ENCODE data around the gene CMPK2. TPM values are rescaled to one million over a fixed set of nuclear protein-coding genes. Genes with fewer than 3 reads are reported as not detected.

Gene CMPK2
- total and polyA plus RNA-seq, 10 of the 15 experiments (the other 5 are each of a cell fraction or from before 2014, with no cell fraction given): 0.50 to 5.6 (median 3.2) TPM

- TF ChIP-seq CUX1 (IDR thresholded peaks at IDR 0.05; ENCODE audit: insufficient replicate concordance, low read depth, low read length): peak; percentile 86
- no peak for TF ChIP-seq ESRRA (IDR thresholded peaks at IDR 0.05; ENCODE audit: low read length)
- peak; percentile 98 for TF ChIP-seq RUNX3 (IDR thresholded peaks at IDR 0.05; ENCODE audit: low read length)
- TF ChIP-seq, protein P1, sequence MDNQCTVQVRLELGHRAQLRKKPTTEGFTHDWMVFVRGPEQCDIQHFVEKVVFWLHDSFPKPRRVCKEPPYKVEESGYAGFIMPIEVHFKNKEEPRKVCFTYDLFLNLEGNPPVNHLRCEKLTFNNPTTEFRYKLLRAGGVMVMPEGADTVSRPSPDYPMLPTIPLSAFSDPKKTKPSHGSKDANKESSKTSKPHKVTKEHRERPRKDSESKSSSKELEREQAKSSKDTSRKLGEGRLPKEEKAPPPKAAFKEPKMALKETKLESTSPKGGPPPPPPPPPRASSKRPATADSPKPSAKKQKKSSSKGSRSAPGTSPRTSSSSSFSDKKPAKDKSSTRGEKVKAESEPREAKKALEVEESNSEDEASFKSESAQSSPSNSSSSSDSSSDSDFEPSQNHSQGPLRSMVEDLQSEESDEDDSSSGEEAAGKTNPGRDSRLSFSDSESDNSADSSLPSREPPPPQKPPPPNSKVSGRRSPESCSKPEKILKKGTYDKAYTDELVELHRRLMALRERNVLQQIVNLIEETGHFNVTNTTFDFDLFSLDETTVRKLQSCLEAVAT (IDR thresholded peaks at IDR 0.05): peak; percentile 88
- peak in 1 of 2 experiments; percentile 57; a peak in 1 of 4 replicates for TF ChIP-seq ETV6 (conservative IDR thresholded peaks at IDR 0.05 in 1 of 2, IDR thresholded peaks at IDR 0.05 in 1 of 2; ENCODE audit: borderline replicate concordance in 1 of 2, low read depth in 1 of 2)
- TF ChIP-seq FOXK2 (IDR thresholded peaks at IDR 0.05): peak; percentile 48; the same call in 1 of the 2 replicates
- TF ChIP-seq BCL11A (IDR thresholded peaks at IDR 0.05; ENCODE audit: low read depth, low read length): peak; percentile 82
- no peak for TF ChIP-seq HDAC2 (IDR thresholded peaks at IDR 0.05)
- no peak for TF ChIP-seq POLR2A (IDR thresholded peaks at IDR 0.05; ENCODE audit: low read depth, low read length)
- TF ChIP-seq BCL3 (IDR thresholded peaks at IDR 0.05; ENCODE audit: borderline replicate concordance, insufficient read depth, low read depth, low read length, poor library complexity, severe bottlenecking): no peak
- TF ChIP-seq IKZF1 (conservative IDR thresholded peaks at IDR 0.05): peak; percentile 74
- TF ChIP-seq MEF2B (IDR thresholded peaks at IDR 0.05; ENCODE audit: partially characterized antibody, poor library complexity, severe bottlenecking): peak; percentile 82
- TF ChIP-seq, protein P2, sequence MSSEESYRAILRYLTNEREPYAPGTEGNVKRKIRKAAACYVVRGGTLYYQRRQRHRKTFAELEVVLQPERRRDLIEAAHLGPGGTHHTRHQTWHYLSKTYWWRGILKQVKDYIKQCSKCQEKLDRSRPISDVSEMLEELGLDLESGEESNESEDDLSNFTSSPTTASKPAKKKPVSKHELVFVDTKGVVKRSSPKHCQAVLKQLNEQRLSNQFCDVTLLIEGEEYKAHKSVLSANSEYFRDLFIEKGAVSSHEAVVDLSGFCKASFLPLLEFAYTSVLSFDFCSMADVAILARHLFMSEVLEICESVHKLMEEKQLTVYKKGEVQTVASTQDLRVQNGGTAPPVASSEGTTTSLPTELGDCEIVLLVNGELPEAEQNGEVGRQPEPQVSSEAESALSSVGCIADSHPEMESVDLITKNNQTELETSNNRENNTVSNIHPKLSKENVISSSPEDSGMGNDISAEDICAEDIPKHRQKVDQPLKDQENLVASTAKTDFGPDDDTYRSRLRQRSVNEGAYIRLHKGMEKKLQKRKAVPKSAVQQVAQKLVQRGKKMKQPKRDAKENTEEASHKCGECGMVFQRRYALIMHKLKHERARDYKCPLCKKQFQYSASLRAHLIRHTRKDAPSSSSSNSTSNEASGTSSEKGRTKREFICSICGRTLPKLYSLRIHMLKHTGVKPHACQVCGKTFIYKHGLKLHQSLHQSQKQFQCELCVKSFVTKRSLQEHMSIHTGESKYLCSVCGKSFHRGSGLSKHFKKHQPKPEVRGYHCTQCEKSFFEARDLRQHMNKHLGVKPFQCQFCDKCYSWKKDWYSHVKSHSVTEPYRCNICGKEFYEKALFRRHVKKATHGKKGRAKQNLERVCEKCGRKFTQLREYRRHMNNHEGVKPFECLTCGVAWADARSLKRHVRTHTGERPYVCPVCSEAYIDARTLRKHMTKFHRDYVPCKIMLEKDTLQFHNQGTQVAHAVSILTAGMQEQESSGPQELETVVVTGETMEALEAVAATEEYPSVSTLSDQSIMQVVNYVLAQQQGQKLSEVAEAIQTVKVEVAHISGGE (CRISPR knock-in tag; IDR thresholded peaks at IDR 0.05): no peak
- TF ChIP-seq CHD2 (IDR thresholded peaks at IDR 0.05; ENCODE audit: borderline replicate concordance, low read depth, low read length): no peak
- TF ChIP-seq NFIC (IDR thresholded peaks at IDR 0.05; ENCODE audit: low read depth, low read length): peak; percentile 91
- 0 out of 2 replicates have a peak, but pooled peaks have one; percentile 50 for TF ChIP-seq SMARCA5 (IDR thresholded peaks at IDR 0.05)
- no peak for TF ChIP-seq KLF5 (IDR thresholded peaks at IDR 0.05; ENCODE audit: partially characterized antibody)
Observed at GRCh38 chr2:6909431-6910385, 44.0 kb upstream of the CMPK2 start (continued).

Measured in GM12878 (cell line).